Measurements from ENCODE around the gene LAMTOR2.

LAMTOR2 gene

DNA sequence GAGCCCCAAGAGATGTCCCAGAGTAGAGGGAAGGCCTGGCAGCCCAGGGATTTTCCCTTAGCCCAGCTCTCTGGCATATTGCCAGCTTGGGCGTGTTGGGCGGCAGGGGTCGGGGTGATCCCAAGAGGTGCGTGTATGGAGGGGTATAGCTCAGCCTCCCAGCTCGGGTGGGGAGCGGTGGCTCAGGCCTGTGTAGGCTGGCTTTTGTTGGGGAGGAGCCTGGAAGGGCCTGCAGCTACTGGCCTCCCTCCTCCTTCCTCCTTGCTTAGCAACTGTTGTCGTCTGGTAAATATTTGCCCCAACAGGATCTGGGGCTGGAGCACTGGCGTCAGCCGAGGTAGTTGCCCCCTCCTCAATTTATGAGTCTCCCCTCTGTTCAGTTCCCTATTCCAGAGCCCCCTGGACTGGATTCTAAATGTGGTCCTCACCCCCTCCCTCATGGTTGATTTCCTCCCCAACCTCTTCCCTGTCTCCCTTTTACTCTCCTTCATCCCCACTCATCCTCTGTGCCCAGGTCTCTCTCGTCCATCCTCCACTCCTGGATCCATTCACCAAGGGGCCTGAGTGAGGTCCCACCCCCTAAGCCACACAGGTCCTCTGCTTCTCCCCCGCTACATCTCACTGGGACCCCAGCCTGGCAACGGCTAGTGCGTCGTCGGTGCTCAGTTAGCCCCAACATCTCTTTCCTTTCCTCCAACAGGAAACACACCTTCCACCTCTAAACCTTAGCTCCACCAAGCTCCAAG, 49.7 kb downstream of the LAMTOR2 start:
- H3K9me3 ChIP-seq (ENCODE audit: control insufficient read depth in 5 of 5, low read length in 5 of 5): no peaks in the 10 kb centered on the region
- peaks cover 35 to 75% (median 69%) of the 10 kb centered on the region in 5 donors for H3K4me1 ChIP-seq (ENCODE audit: control insufficient read depth in 5 of 5, insufficient read depth in 5 of 5, low read length in 5 of 5)
- H3K9ac ChIP-seq (ENCODE audit: low read length in 5 of 5): peak overlapping the region; percentile 21 to 80 (median 60)
- H3K36me3 ChIP-seq (ENCODE audit: control insufficient read depth in 5 of 5, insufficient read depth in 5 of 5, low read length in 5 of 5): no peaks in the 10 kb centered on the region
- peak overlapping the region; percentile 98 for H3K27ac ChIP-seq (ENCODE audit: low read depth, low read length)
- peak overlapping the region; percentile 15 to 65 (median 52) for H3K4me3 ChIP-seq (ENCODE audit: low read depth in 1 of 5, low read length in 5 of 5)
- H3K27me3 ChIP-seq (ENCODE audit: control insufficient read depth in 5 of 5, insufficient read depth in 4 of 5, low read length in 5 of 5): no peaks in the 10 kb centered on the region

DNA sequence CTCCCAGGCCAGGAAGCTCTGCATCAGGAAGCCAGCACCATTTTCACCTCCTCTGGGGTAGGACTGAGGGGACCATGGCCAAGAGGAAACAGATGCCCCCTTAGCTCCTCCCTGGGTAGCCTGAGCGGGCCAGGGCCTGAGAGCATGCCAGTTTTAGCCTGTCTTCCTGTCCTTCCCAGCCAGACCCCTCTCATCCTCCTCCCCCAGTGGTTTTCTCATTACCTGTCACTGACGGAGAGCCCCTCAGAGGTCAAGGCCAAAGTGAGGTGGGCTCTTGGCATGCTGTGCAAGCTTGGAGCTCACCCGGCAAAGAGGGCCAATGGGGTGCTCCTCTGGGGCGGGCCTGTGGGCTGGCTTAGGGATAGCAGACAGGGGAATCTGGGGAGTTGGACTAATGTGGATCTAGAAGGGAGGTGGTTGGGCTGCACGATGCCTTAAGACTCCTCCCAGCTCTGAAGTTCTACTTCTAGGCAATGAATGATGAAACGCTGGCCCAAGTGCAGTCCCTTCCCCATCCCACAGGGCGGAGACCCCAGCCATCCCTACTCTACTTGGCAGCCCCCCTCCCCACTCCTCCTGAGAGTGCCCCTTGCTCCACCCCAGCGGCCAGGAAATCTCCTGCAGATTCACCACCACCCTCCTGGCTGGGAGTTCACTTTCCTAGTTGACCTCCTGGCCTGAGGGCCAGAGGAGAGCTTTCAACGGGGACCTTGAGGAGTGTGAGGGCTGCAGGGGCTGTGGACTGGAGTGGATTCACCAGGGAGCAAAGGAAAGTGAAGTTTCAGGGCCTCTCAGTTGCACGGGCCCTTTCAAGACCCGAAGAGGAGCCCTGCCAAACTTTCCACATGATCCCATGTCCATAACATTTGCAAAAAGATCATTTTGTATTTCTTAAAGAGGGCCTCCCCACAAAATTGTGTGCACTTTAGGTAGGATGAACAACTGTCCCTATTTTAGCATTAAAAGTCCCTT, 50.6 kb downstream of the LAMTOR2 start:
- H3K4me3 ChIP-seq (ENCODE audit: low read depth in 1 of 5, low read length in 5 of 5): peak overlapping the region; percentile 24 to 65 (median 52)
- H3K27me3 ChIP-seq (ENCODE audit: control insufficient read depth in 5 of 5, insufficient read depth in 4 of 5, low read length in 5 of 5): no peaks in the 10 kb centered on the region
- peak overlapping the region; percentile 98 for H3K27ac ChIP-seq (ENCODE audit: low read depth, low read length)
- no peaks in the 10 kb centered on the region for H3K9me3 ChIP-seq (ENCODE audit: control insufficient read depth in 5 of 5, low read length in 5 of 5)
- H3K9ac ChIP-seq (ENCODE audit: low read length in 5 of 5): peak overlapping the region; percentile 56 to 80 (median 66)
- no peaks in the 10 kb centered on the region for H3K36me3 ChIP-seq (ENCODE audit: control insufficient read depth in 5 of 5, insufficient read depth in 5 of 5, low read length in 5 of 5)
- peaks cover 38 to 79% (median 71%) of the 10 kb centered on the region in 5 donors for H3K4me1 ChIP-seq (ENCODE audit: control insufficient read depth in 5 of 5, insufficient read depth in 5 of 5, low read length in 5 of 5)

DNA sequence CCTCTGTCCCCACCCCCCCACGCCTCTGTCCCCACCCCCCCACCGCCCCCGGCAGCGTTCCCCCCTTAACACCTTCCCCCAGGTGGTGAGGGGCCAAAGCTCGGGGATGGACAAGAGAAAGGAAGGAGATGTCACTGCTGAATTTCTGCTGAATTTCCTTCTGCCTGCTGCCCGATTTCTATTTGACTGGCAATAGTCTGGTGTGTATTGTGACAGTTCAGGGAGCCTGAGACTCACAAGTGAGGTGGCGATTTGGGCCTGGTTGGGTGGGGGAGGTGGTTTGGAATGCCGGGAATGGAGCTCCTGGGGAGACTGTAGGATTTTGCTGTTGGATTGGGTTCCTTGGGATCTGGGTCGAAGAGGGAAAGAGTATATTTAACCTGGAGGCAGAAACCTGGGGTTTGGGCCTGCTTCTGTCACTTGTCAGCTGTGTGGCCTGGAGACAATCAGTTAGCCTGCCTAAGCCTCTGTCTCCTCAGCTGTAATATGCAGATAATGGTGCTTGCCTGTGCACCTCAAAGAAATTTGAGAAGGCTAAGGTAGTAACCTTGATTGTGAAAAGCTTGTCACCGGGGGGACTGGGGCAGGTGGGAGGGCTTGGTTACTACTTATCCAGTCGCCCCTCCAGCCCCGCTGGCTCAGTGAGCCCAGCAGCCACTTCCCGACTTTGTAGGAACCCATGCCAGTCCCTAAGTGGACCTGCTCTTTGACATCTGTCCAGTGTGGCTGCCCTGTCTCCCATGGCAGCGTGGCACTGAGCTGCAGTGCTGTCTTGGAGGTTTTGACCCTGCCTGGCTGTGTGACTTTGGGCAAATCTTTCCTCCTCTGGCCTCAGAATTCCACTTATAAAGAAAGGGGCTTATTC, 52.3 kb downstream of the LAMTOR2 start:
- peak overlapping the region; percentile 45 to 83 (median 76) for H3K9ac ChIP-seq (ENCODE audit: low read length in 5 of 5)
- H3K4me1 ChIP-seq (ENCODE audit: control insufficient read depth in 5 of 5, insufficient read depth in 5 of 5, low read length in 5 of 5): peaks cover 35 to 82% (median 64%) of the 10 kb centered on the region in 5 donors
- peak overlapping the region in 4 of 5 donors; percentile 29 to 51 (median 42) for H3K4me3 ChIP-seq (ENCODE audit: low read depth in 1 of 5, low read length in 5 of 5)
- no peaks in the 10 kb centered on the region for H3K9me3 ChIP-seq (ENCODE audit: control insufficient read depth in 5 of 5, low read length in 5 of 5)
- H3K27ac ChIP-seq (ENCODE audit: low read depth, low read length): peak overlapping the region; percentile 98
- H3K27me3 ChIP-seq (ENCODE audit: control insufficient read depth in 5 of 5, insufficient read depth in 4 of 5, low read length in 5 of 5): no peaks in the 10 kb centered on the region
- H3K36me3 ChIP-seq (ENCODE audit: control insufficient read depth in 5 of 5, insufficient read depth in 5 of 5, low read length in 5 of 5): no peaks in the 10 kb centered on the region

DNA sequence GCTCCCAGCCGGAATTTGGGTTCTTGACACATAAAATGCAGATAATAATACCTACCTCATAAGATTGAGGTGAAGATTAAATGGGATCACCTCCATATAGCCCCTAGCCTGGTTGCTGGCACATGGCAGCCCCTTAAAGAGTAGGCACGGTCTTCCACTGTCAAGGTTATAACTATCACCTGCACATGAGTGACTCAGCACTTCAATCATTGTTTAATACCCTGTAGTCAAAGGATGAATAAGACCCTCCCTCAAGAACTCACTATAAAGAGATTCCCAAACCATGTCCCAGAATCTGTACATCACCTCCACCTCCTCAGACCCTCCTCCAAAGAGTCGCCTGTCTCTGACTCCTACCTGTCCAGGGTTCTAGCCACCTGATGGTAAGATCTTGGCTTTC, 53.5 kb downstream of the LAMTOR2 start:
- Histone ChIP-seq H3K9ac (ENCODE audit: low read length in 5 of 5) (peak overlapping the region in 2 of 5 donors; percentile 4 to 41), H3K4me1 (ENCODE audit: control insufficient read depth in 5 of 5, insufficient read depth in 5 of 5, low read length in 5 of 5) (peaks cover 29 to 79% (median 58%) of the 10 kb centered on the region in 5 donors), H3K27me3 (ENCODE audit: control insufficient read depth in 5 of 5, insufficient read depth in 4 of 5, low read length in 5 of 5) (no peaks in the 10 kb centered on the region), H3K27ac (ENCODE audit: low read depth, low read length) (peak overlapping the region; percentile 98), H3K36me3 (ENCODE audit: control insufficient read depth in 5 of 5, insufficient read depth in 5 of 5, low read length in 5 of 5) (no peaks in the 10 kb centered on the region), H3K4me3 (ENCODE audit: low read depth in 1 of 5, low read length in 5 of 5) (no peak overlapping the region), H3K9me3 (ENCODE audit: control insufficient read depth in 5 of 5, low read length in 5 of 5) (no peaks in the 10 kb centered on the region)

Data from subcutaneous abdominal adipose tissue (tissue), 5 donors.